ENCODE measurements around the gene CALHM3. TPM values are rescaled to one million over a fixed set of nuclear protein-coding genes. Genes with fewer than 3 reads are reported as not detected.

The CALHM3 gene
- total and polyA plus RNA-seq, 2 donors from 2014 or later = not detected

GRCh38 chr10:103478671-103479070 lies 369 bp downstream of the CALHM3 start:
- Histone ChIP-seq H3K4me1 (ENCODE audit: control insufficient read depth in 2 of 3, insufficient read depth in 2 of 3, low read depth in 1 of 3, low read length in 3 of 3) (no peaks in the 10 kb centered on the region), H3K9ac (ENCODE audit: low read length in 3 of 3) (no peak overlapping the region), H3K36me3 (ENCODE audit: control insufficient read depth in 2 of 3, insufficient read depth in 3 of 3, low read length in 3 of 3) (no peaks in the 10 kb centered on the region), H3K27ac (ENCODE audit: low read depth in 2 of 2, low read length in 2 of 2) (no peak overlapping the region), H3K27me3 (ENCODE audit: control insufficient read depth, insufficient read depth, low read length) (no peaks in the 10 kb centered on the region), H3K4me3 (ENCODE audit: low read length in 3 of 3) (no peak overlapping the region), H3K9me3 (ENCODE audit: control insufficient read depth in 2 of 3, insufficient read depth in 1 of 3, low read length in 3 of 3) (no peaks in the 10 kb centered on the region)
- DNase-seq (no peak), FAIRE-seq (no peak)
- intact Hi-C loops (cut with DNase I) = no loop called here
- TF ChIP-seq CTCF (IDR thresholded peaks at IDR 0.05; ENCODE audit: borderline replicate concordance, extremely low read depth, insufficient read depth) = no peak

GRCh38 chr10:103476046-103476768 lies 2.8 kb downstream of the CALHM3 start:
- intact Hi-C loops (cut with DNase I) = no loop called here
- H3K9ac ChIP-seq (ENCODE audit: low read length in 3 of 3) = no peak overlapping the region
- H3K27me3 ChIP-seq (ENCODE audit: control insufficient read depth, insufficient read depth, low read length) = no peaks in the 10 kb centered on the region
- FAIRE-seq = no peak
- no peaks in the 10 kb centered on the region for H3K9me3 ChIP-seq (ENCODE audit: control insufficient read depth in 2 of 3, insufficient read depth in 1 of 3, low read length in 3 of 3)
- H3K4me1 ChIP-seq (ENCODE audit: control insufficient read depth in 2 of 3, insufficient read depth in 2 of 3, low read depth in 1 of 3, low read length in 3 of 3) = no peaks in the 10 kb centered on the region
- H3K36me3 ChIP-seq (ENCODE audit: control insufficient read depth in 2 of 3, insufficient read depth in 3 of 3, low read length in 3 of 3) = no peaks in the 10 kb centered on the region
- DNase-seq = peak in 2 of 5 donors; percentile 29 to 30
- TF ChIP-seq CTCF (IDR thresholded peaks at IDR 0.05; ENCODE audit: borderline replicate concordance, extremely low read depth, insufficient read depth) = no peak
- no peak overlapping the region for H3K27ac ChIP-seq (ENCODE audit: low read depth in 2 of 2, low read length in 2 of 2)
- H3K4me3 ChIP-seq (ENCODE audit: low read length in 3 of 3) = no peak overlapping the region

- H3K36me3 ChIP-seq (ENCODE audit: control insufficient read depth in 2 of 3, insufficient read depth in 3 of 3, low read length in 3 of 3) = no peaks in the 10 kb centered on the region
- H3K4me3 ChIP-seq (ENCODE audit: low read length in 3 of 3) = no peak overlapping the region
- no peaks in the 10 kb centered on the region for H3K4me1 ChIP-seq (ENCODE audit: control insufficient read depth in 2 of 3, insufficient read depth in 2 of 3, low read depth in 1 of 3, low read length in 3 of 3)
- no peak overlapping the region for H3K27ac ChIP-seq (ENCODE audit: low read depth in 2 of 2, low read length in 2 of 2)
- no peak overlapping the region for H3K9ac ChIP-seq (ENCODE audit: low read length in 3 of 3)
- DNase-seq = no peak
- H3K27me3 ChIP-seq (ENCODE audit: control insufficient read depth, insufficient read depth, low read length) = no peaks in the 10 kb centered on the region
- intact Hi-C loops (cut with DNase I) = no loop called here
- no peaks in the 10 kb centered on the region for H3K9me3 ChIP-seq (ENCODE audit: control insufficient read depth in 2 of 3, insufficient read depth in 1 of 3, low read length in 3 of 3)
- TF ChIP-seq CTCF (IDR thresholded peaks at IDR 0.05; ENCODE audit: borderline replicate concordance, extremely low read depth, insufficient read depth) = no peak
- no peak for FAIRE-seq
These were observed 3.6 kb downstream of the CALHM3 start for GRCh38 chr10:103475437-103475836.

- H3K4me3 ChIP-seq (ENCODE audit: low read length in 3 of 3) = no peak overlapping the region
- no peaks in the 10 kb centered on the region for H3K4me1 ChIP-seq (ENCODE audit: control insufficient read depth in 2 of 3, insufficient read depth in 2 of 3, low read depth in 1 of 3, low read length in 3 of 3)
- H3K9me3 ChIP-seq (ENCODE audit: control insufficient read depth in 2 of 3, insufficient read depth in 1 of 3, low read length in 3 of 3) = no peaks in the 10 kb centered on the region
- no peak for DNase-seq
- no peak overlapping the region for H3K9ac ChIP-seq (ENCODE audit: low read length in 3 of 3)
- FAIRE-seq = no peak
- no peak overlapping the region for H3K27ac ChIP-seq (ENCODE audit: low read depth in 2 of 2, low read length in 2 of 2)
- H3K27me3 ChIP-seq (ENCODE audit: control insufficient read depth, insufficient read depth, low read length) = no peaks in the 10 kb centered on the region
- intact Hi-C loops (cut with DNase I) = no loop called here
- no peak for TF ChIP-seq CTCF (IDR thresholded peaks at IDR 0.05; ENCODE audit: borderline replicate concordance, extremely low read depth, insufficient read depth)
- no peaks in the 10 kb centered on the region for H3K36me3 ChIP-seq (ENCODE audit: control insufficient read depth in 2 of 3, insufficient read depth in 3 of 3, low read length in 3 of 3)
These were observed 5.0 kb downstream of the CALHM3 start for GRCh38 chr10:103474077-103474476.

Data from kidney (tissue), 14 donors.